NCI-H1436 (cell line): ENCODE measurements around the gene FAM228B.
A peak's percentile ranks its signal among the peaks of the same experiment; 100 is the strongest.
"Not testable (repeated sequence)": the region's sequence is repeated elsewhere in the genome, so short reads cannot be mapped to it uniquely, and the experiment has no call there.

Source experiments
- DNase-seq: peaks from one replicate; lab custom pipeline; 2025; lab: John Stamatoyannopoulos, UW

FAM228B gene

DNA sequence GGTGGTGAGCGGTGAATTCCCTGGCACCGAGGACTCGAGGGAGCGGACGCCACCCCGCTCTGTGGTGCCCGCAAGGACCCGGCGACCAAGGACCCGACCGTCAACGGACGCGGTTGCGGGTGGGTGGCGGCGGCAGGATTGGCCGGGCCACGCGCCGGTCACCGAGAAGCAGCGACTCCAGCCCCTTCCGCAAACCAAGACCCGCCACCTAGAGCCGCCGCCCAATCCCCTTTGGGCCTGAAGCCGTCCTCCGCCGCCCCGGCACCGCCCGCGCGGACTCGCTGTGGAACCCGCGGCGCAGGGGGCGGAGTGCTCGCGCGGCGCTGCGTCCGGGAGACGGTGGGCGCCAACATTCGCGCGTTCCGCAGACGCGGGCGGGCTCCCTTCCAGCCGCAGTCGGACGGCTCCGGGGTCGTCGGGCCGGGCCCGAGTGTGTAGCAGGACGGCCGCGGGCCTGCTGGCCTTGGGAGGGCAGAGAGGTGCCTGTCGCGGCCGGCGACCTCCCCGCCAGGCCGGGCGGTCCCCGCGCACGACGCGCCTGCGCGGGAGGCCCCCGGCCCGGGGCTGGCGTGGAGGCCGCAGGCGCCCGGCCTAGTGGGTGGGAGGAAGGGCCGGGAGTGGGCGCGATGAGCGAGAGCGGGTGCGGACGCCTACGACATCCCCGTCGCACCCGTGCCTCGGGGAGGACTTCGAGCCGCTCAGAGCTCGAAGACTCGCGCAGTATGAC, at the start of gene FAM228B, which contains the start of gene PFN4:
Gene FAM228B, plus strand, starts transcription at position 275 of the 727 bp plus-strand sequence. CDS start 893 bp downstream, outside the sequence.
Gene PFN4, minus strand, starts transcription at position 140 of the 727 bp plus-strand sequence. CDS start 799 bp downstream, outside the sequence.
- peak; percentile 81 for DNase-seq

GRCh38 chr2:24073816-24074215, 49.5 kb upstream of the FAM228B start:
- no peak for DNase-seq

DNA sequence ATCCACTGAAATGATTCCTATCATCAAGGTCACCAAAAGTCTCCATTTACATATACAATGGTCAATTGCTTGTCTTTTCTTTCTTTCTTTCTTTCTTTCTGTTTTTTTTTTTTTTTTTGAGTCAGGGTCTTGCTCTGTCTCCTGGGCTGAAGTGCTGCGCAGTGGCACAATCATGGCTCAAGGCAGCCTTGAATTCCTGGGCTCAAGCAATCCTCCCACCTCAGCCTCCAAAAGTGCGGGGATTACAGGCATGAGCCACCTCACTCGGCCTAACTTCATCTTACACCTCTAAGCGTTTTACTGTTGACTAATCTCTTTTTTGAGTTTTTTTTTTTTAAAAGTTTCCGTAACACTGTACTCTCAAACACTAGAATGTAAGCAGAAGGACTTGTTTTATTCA, 48.0 kb upstream of the FAM228B start:
- no peak for DNase-seq

DNA sequence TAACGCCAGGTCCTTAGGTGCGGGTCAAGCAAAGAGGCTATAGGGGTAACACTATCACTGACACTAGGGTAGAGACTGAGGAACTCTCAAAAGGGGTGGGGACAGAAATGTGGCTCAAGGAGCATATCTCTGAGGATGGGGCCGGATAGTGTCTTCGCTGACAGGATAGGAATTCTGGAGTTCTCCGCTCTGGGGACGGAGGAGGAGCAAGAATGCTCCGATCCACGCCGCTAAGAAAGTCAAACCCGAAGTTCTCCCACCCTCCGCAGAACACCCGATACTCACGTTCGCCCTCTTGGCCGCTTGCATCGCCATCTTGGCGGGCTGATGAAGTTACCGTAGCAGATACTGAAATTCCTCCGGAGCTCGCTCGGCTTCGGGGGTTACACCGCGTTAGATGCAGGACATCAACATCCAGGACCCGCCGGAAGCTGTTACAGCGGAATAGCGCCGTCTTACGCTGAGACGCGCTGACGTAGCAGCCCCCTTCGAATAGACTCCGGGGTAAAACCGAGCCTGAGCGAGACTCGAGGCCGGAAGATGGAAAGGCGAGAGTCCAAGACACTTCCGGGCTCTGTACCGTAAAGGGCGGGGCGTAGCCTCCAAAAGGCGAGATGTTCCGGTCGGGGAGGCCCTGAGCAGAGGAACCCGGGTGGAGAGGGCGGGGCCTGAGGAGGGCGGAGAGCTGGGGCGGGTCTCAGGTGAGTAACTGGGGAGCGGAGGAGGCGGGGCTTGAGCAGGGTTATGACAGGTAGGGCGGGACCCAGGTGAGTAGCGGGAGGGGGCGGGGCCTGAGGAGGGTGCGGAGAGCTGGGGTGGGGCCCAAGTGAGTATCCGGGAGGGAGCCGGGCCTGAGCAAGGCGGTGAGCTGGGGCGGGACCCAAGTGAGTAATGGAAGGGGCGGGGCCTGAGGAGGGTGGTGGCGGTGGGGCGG, 47.1 kb upstream of the FAM228B start, which contains the start of gene SF3B6:
Gene SF3B6, minus strand, starts transcription at position 412 of the 934 bp plus-strand sequence. Its CDS starts 97 bp downstream, at position 315.
- peak; percentile 100 for DNase-seq

GRCh38 chr2:24076849-24077534, 46.3 kb upstream of the FAM228B start:
- no peak for DNase-seq

DNA sequence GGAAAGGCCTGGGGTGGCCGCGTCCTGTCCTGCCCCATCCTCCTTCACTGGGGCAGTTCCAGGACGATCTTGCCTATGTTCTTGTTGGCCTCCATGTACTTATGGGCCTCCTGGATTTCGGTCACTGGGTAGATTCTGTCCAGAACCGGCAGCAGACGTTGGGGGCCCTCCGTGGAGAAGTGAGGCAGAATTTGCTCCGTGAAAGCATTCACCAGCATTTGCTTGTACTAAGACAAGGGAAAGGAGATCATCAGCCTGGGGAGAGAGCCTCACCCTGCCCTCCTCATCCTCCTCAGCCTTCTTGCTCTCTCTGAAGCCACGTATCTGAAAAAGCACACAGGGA, 45.8 kb upstream of the FAM228B start:
- DNase-seq: no peak

- no peak for DNase-seq
Measured at GRCh38 chr2:24077879-24078278, 45.4 kb upstream of the FAM228B start.

- DNase-seq: no peak
Measured at GRCh38 chr2:24080701-24081100, 42.6 kb upstream of the FAM228B start.

GRCh38 chr2:24082787-24083566, 40.3 kb upstream of the FAM228B start:
- DNase-seq: no peak

- peak; percentile 65 for DNase-seq
Measured at GRCh38 chr2:24083567-24084385, 39.5 kb upstream of the FAM228B start.

- peak; percentile 66 for DNase-seq
Measured at GRCh38 chr2:24084386-24085199, 38.7 kb upstream of the FAM228B start, which contains the start of gene TP53I3. Gene TP53I3 (minus strand): TSS chr2:24084834. CDS start chr2:24084326, 508 bp downstream.

DNA sequence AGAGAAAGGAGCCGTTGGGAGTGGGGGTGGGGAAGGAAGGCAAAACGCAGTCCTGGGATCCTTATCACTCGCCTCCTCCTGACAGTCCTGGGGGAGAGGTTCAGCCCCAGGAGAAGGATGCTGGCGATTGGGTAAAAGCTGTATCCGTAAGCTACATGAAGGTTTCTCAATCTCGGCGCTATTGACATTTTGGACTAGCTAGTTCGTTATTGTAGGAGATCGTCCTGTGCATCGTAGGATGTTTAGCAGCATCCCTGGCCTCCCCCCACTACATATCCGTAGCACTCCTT, 38.1 kb upstream of the FAM228B start:
- DNase-seq: no peak

DNA sequence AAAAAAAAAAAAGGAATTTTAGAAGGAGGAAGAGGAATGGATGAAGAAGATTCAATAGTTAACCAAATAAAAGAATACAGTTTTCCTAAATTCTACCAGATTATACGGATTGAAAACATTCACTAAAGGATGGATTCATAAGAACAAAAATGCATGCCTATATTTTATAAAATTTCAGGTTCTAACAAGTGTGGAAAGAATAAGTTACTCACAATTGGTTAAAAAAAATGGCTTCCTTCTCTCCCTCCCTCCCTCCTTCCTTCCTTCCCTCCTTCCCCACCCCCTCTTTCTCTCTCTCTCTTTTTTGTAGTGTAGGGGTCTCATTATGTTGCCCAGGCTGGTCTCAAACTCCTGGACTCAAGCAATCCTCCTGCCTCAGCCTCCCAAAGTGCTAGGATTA, 37.0 kb upstream of the FAM228B start:
- no peak for DNase-seq

DNA sequence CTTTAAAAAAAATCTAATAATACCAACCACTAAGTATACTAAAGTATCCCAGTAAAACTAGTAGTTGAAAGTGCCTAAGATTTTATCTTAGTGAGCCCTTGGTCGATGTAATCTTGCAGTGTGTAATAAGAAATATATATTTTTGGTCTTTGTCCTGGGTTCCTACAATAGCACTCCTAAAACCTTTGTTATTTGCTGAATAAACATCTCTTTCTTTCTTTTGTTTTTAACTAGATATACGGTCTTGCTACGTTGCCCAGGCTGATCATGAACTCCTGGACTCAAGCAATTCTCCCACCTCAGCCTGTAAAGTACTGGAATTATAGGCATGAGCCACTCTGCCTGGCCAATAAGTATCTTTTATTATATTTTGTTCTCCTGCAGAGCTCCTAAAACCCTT, 36.2 kb upstream of the FAM228B start:
- DNase-seq: no peak

DNA sequence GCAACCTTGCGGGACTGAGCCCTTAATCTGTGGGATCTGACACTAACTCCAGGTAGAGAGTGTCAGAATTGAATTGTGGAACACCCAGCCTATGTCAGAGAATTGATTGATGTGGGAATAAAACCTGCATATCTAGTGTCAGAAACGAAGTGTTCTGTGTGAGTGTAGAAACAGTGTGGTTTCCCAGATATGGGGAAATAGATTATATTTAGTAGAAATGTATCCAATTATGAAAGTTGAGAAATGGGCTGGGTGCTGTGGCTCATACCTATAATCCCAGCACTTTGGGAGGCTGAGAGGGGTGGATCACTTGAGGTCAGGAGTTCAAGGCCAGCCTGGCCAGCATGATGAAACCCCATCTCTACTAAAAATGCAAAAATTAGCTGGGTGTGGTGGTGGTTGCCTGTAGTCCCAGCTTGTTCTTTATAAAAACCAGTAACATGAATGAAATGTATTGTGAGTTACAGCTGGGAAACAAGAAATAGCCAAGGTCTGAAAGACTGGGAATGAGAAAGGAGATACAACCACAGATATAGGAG, 34.4 kb upstream of the FAM228B start:
- DNase-seq: no peak

DNA sequence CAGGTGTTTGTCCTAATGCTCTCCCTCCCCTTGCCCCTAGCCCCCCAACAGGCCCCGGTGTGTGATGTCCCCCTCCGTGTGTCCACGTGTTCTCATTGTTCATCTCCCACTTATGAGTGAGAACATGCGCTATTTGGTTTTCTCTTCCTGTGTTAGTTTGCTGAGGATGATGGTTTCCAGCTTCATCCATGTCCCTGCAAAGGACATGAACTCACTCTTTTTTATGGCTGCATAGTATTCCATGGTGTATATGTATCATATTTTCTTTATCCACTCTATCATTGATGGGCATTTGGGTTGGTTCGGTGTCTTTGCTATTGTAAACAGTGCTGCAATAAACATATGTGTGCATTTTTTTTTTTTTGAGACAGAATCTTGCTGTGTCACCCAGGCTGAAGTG, 30.0 kb upstream of the FAM228B start:
- not testable (repeated sequence) for DNase-seq

DNA sequence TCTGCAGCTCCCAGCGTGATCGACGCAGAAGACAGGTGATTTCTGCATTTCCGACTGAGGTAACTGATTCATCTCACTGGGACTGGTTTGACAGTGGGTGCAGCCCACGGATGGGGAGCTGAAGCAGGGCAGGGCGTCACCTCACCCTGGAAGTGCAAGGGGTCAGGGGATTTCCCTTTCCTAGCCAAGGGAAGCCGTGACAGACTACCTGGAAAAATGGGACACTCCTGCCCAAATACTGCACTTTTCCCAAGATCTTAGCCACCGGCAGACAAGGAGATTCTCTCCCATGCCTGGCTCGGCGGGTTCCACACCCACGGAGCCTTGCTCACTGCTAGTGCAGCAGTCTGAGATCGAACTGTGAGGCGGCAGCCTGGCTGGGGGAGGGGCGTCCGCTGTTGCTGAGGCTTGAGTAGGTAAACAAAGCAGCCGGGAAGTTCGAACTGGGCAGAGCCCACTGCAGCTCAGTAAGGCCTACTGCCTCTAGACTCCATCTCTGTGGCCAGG, 28.0 kb upstream of the FAM228B start:
- not testable (repeated sequence) for DNase-seq

- DNase-seq: not testable (repeated sequence)
Measured at GRCh38 chr2:24100732-24101131, 22.5 kb upstream of the FAM228B start.

DNA sequence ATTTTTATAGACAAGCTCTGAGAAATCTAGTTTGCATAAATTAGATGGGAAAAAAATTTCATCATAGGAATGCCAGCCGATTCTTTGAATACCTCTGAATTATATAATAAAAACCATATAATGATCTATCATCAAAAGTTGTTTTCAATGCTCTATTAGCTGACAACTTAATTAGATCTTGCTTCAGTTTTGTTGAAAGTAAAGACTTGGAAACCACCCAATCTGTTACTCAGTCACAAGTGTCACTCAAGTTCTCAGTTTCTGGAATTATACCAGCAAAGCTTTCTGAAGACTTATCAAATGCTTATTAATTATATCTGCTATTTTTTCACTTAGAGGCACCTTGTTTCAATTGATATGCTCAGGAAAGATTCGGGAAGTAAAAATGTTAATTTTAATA, 21.3 kb upstream of the FAM228B start:
- DNase-seq: no peak
